ENCODE data around the gene KIF15. TPM values are rescaled to one million over a fixed set of nuclear protein-coding genes. Genes with fewer than 3 reads are reported as not detected.

Gene KIF15
- total and polyA plus RNA-seq, 3 donors from 2014 or later, result 10.1 to 26.5 (median 16.7) TPM

- intact Hi-C loops (cut with DNase I; ENCODE audit: low total_unique reads), result no loop called here
- Histone ChIP-seq H3K4me1 (no peaks in the 10 kb centered on the region), H3K4me3 (no peak overlapping the region), H3K9me3 (no peaks in the 10 kb centered on the region), H3K27me3 (no peaks in the 10 kb centered on the region), H3K27ac (no peak overlapping the region), H3K36me3 (ENCODE audit: low read depth, missing control alignments) (no peaks in the 10 kb centered on the region)
- no peak for TF ChIP-seq CTCF (IDR thresholded peaks at IDR 0.05)
- WGBS, 2 donors, result 71 to 77% methylated on average over 4 of the region's 4 CpGs
- no peak for DNase-seq
Observed at GRCh38 chr3:44885618-44886017, 124.0 kb downstream of the KIF15 start.

- Histone ChIP-seq H3K9me3 (no peaks in the 10 kb centered on the region), H3K27ac (no peak overlapping the region), H3K36me3 (ENCODE audit: low read depth, missing control alignments) (no peaks in the 10 kb centered on the region), H3K4me3 (no peak overlapping the region), H3K4me1 (no peaks in the 10 kb centered on the region), H3K27me3 (no peaks in the 10 kb centered on the region)
- TF ChIP-seq POLR2A (IDR thresholded peaks at IDR 0.05) (no peak), CTCF (IDR thresholded peaks at IDR 0.05) (no peak)
- no peak for DNase-seq
- intact Hi-C loops (cut with DNase I; ENCODE audit: low total_unique reads), result no loop called here
- WGBS, 2 donors, result 82 to 85% methylated on average over 3 of the region's 3 CpGs
Observed at GRCh38 chr3:44886561-44886960, 125.0 kb downstream of the KIF15 start.

GRCh38 chr3:44887101-44887500 is 125.5 kb downstream of the KIF15 start:
- no peak overlapping the region for H3K27ac ChIP-seq
- no peak overlapping the region for H3K4me3 ChIP-seq
- DNase-seq, result no peak
- WGBS, 2 donors, result 77 to 80% methylated on average over 7 of the region's 7 CpGs
- intact Hi-C loops (cut with DNase I; ENCODE audit: low total_unique reads), result no loop called here
- H3K36me3 ChIP-seq (ENCODE audit: low read depth, missing control alignments), result no peaks in the 10 kb centered on the region
- TF ChIP-seq POLR2A (IDR thresholded peaks at IDR 0.05) (no peak), CTCF (IDR thresholded peaks at IDR 0.05) (no peak)
- no peaks in the 10 kb centered on the region for H3K4me1 ChIP-seq
- H3K27me3 ChIP-seq, result no peaks in the 10 kb centered on the region
- H3K9me3 ChIP-seq, result no peaks in the 10 kb centered on the region

GRCh38 chr3:44890258-44890657 is 128.7 kb downstream of the KIF15 start:
- no peaks in the 10 kb centered on the region for H3K36me3 ChIP-seq (ENCODE audit: low read depth, missing control alignments)
- no peak for DNase-seq
- H3K4me1 ChIP-seq, result peaks cover 4% of the 10 kb centered on the region
- TF ChIP-seq POLR2A (IDR thresholded peaks at IDR 0.05) (no peak), CTCF (IDR thresholded peaks at IDR 0.05) (no peak)
- WGBS, 2 donors, result 71 to 94% methylated on average over 2 to 3 of the region's 3 CpGs
- H3K27ac ChIP-seq, result no peak overlapping the region
- H3K4me3 ChIP-seq, result no peak overlapping the region
- no peaks in the 10 kb centered on the region for H3K27me3 ChIP-seq
- no peaks in the 10 kb centered on the region for H3K9me3 ChIP-seq
- intact Hi-C loops (cut with DNase I; ENCODE audit: low total_unique reads), result no loop called here

- Histone ChIP-seq H3K4me3 (no peak overlapping the region), H3K4me1 (peaks cover 4% of the 10 kb centered on the region), H3K27me3 (no peaks in the 10 kb centered on the region), H3K27ac (no peak overlapping the region), H3K9me3 (no peaks in the 10 kb centered on the region), H3K36me3 (ENCODE audit: low read depth, missing control alignments) (no peaks in the 10 kb centered on the region)
- TF ChIP-seq CTCF (IDR thresholded peaks at IDR 0.05) (no peak), POLR2A (IDR thresholded peaks at IDR 0.05) (no peak)
- WGBS, 2 donors, result 80 to 90% methylated on average over 3 of the region's 3 CpGs
- intact Hi-C loops (cut with DNase I; ENCODE audit: low total_unique reads), result no loop called here
- DNase-seq, result no peak
Observed at GRCh38 chr3:44890852-44891251, 129.3 kb downstream of the KIF15 start.

Data from testis (tissue), 3 donors.